DND-41 (cell line): ENCODE measurements around the gene SLC9A2.

Experiments
- ATAC-seq: fragments of 200-7000 bp; cut with Tn5 transposase; 3 replicates; pipeline ENCODE4 v1.9.1; 2021; ENCODE audit warnings: low read depth; ENCODE audit not compliant: insufficient read depth
- DNase-seq: peaks from one replicate; pipeline ENCODE4 v3.0.0-alpha.2; 2020
- H2AFZ ChIP-seq: 2 replicates; pipeline ENCODE4 v1.6.0; 2012; ENCODE audit warnings: low read depth, low read length
- H3K27ac ChIP-seq: 2 replicates; pipeline ENCODE4 v1.5.1; 2012; ENCODE audit warnings: low read length, inconsistent platforms
- H3K27me3 ChIP-seq: fragments of 200-600 bp; sonication (generic); 2 replicates; pipeline ENCODE4 v1.6.0; 2012; ENCODE audit warnings: low read length, mild to moderate bottlenecking, inconsistent platforms; ENCODE audit not compliant: insufficient read depth, poor library complexity
- H3K36me3 ChIP-seq: 2 replicates; pipeline ENCODE4 v1.5.1; 2012; ENCODE audit warnings: low read length, inconsistent platforms; ENCODE audit not compliant: insufficient read depth
- H3K4me1 ChIP-seq: 2 replicates; pipeline ENCODE4 v1.5.1; 2012; ENCODE audit warnings: mild to moderate bottlenecking, low read length; ENCODE audit not compliant: insufficient read depth
- H3K4me2 ChIP-seq: 2 replicates; pipeline ENCODE4 v1.6.0; 2012; ENCODE audit warnings: mild to moderate bottlenecking, moderate library complexity, low read length, inconsistent platforms; ENCODE audit not compliant: insufficient read depth
- H3K4me3 ChIP-seq, 2 experiments: fragments of 200-600 bp in 1 of 2; shearing (Covaris generic) in 1 of 2; 2 replicates each; pipeline ENCODE4 v1.5.1; 2012 to 2016; ENCODE audit warnings: inconsistent platforms in 2 of 2, low read length in 2 of 2, mild to moderate bottlenecking in 2 of 2, low read depth in 1 of 2, moderate library complexity in 1 of 2
- H3K79me2 ChIP-seq: 2 replicates; pipeline ENCODE4 v1.6.0; 2012; ENCODE audit warnings: low read length, inconsistent platforms; ENCODE audit not compliant: insufficient read depth
- H3K9ac ChIP-seq: 2 replicates; pipeline ENCODE4 v1.6.0; 2012; ENCODE audit warnings: low read depth, mild to moderate bottlenecking, inconsistent platforms, low read length, moderate library complexity
- H3K9me3 ChIP-seq: 2 replicates; pipeline ENCODE4 v1.5.1; 2012; ENCODE audit warnings: low read length, moderate library complexity, mild to moderate bottlenecking, inconsistent platforms; ENCODE audit not compliant: insufficient read depth, severe bottlenecking
- H4K20me1 ChIP-seq: 2 replicates; pipeline ENCODE4 v1.6.0; 2012; ENCODE audit warnings: low read length; ENCODE audit not compliant: insufficient read depth
- CTCF ChIP-seq: IDR thresholded peaks from 2 replicates; pipeline ENCODE4 v1.5.1; 2012; ENCODE audit warnings: borderline replicate concordance, low read length, moderate library complexity, mild to moderate bottlenecking; ENCODE audit not compliant: poor library complexity, severe bottlenecking; ENCODE audit errors: extremely low read depth
- EZH2 ChIP-seq: IDR thresholded peaks from 3 replicates; pipeline ENCODE4 v1.6.1; 2012; ENCODE audit warnings: borderline replicate concordance, low read depth, mild to moderate bottlenecking, moderate library complexity, low read length, inconsistent platforms; ENCODE audit not compliant: severe bottlenecking

SLC9A2 gene

DNA sequence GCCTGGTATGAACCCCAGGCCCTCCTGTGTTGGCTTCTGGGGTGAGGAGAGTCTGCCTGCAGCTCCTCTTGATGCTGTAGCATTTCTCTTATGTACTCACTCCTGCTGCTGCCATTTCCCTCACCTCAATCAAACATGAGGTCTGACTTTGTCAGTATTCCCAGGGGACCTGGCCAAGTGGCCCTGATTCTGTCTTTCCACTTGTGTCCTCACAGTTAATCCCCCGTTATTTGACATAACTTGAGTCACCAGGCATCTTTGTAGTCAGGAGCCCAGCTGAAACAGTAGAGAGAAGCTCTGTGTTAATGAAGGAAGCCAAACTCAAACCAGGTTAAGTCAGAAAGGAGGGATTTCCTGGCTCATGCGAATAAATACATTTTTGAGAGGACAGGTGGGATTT lies 55.0 kb downstream of the SLC9A2 start:
- Histone ChIP-seq H3K4me1 (no peaks in the 10 kb centered on the region), H3K79me2 (no peaks in the 10 kb centered on the region), H3K9me3 (no peaks in the 10 kb centered on the region), H3K4me3 (no peak overlapping the region), H2AFZ (no peak overlapping the region), H3K9ac (no peak overlapping the region), H4K20me1 (no peaks in the 10 kb centered on the region), H3K27me3 (peaks cover 3% of the 10 kb centered on the region), H3K4me2 (no peak overlapping the region), H3K27ac (no peak overlapping the region), H3K36me3 (no peaks in the 10 kb centered on the region)
- TF ChIP-seq EZH2, result no peak
- TF ChIP-seq CTCF, result no peak
- DNase-seq (no peak), ATAC-seq (no peak)

DNA sequence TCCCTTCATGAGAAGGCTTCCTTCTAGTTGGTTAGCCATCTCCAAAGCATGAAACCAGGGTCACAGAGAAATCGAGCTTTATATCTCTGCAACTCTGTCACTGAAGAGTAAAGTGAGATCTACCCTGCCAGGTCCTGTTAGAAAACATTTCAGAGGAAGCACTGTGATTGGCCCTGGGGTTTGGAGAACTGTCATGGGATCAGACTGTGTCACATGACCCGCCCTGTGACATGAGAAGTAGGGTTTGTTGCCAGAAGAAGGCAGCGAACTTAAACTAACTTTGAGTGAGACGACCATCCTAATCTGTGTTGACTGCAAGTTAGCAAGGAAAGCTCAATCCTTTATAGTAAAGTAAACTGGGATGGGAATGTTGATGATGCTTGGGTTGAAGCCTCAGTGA lies 55.5 kb downstream of the SLC9A2 start:
- no peak overlapping the region for H2AFZ ChIP-seq
- TF ChIP-seq EZH2 (no peak), CTCF (no peak)
- no peak overlapping the region for H3K9ac ChIP-seq

GRCh38 chr2:102677244-102678215 lies 58.2 kb downstream of the SLC9A2 start:
- H3K4me3 ChIP-seq, result no peak overlapping the region
- no peak for ATAC-seq
- TF ChIP-seq EZH2, result no peak
- TF ChIP-seq CTCF, result no peak

More for the DNA sequence above, 55.5 kb downstream of the SLC9A2 start:
- no peak overlapping the region for H3K4me2 ChIP-seq
- H3K9me3 ChIP-seq, result no peaks in the 10 kb centered on the region
- H4K20me1 ChIP-seq, result no peaks in the 10 kb centered on the region
- H3K27me3 ChIP-seq, result peaks cover 3% of the 10 kb centered on the region
- no peak overlapping the region for H3K27ac ChIP-seq
- DNase-seq (no peak), ATAC-seq (no peak)
- no peaks in the 10 kb centered on the region for H3K4me1 ChIP-seq
- no peaks in the 10 kb centered on the region for H3K79me2 ChIP-seq
- no peaks in the 10 kb centered on the region for H3K36me3 ChIP-seq
- H3K4me3 ChIP-seq, result no peak overlapping the region

More at GRCh38 chr2:102677244-102678215, 58.2 kb downstream of the SLC9A2 start:
- Histone ChIP-seq H3K4me2 (no peak overlapping the region), H3K9ac (no peak overlapping the region), H3K36me3 (no peaks in the 10 kb centered on the region), H3K79me2 (no peaks in the 10 kb centered on the region), H2AFZ (no peak overlapping the region), H3K9me3 (no peaks in the 10 kb centered on the region), H3K27me3 (peaks cover 3% of the 10 kb centered on the region), H4K20me1 (no peaks in the 10 kb centered on the region), H3K4me1 (no peaks in the 10 kb centered on the region), H3K27ac (no peak overlapping the region)
- DNase-seq, result no peak
